Fibroblast of lung (primary cell): Measurements from ENCODE around the gene MAP3K3. TPM values are rescaled to one million over a fixed set of nuclear protein-coding genes. Genes with fewer than 3 reads are reported as not detected.

Experiments
- DNase-seq, 2 donors: peaks; one replicate each; pipeline versions ENCODE4 v3.0.0 to v3.0.0-alpha.2; 2010; ENCODE audit warnings: low read depth in 2 of 2
- H2AFZ ChIP-seq: 2 replicates; pipeline ENCODE4 v1.5.1; 2012; ENCODE audit warnings: low read length, control low read depth, inconsistent platforms
- H3K27ac ChIP-seq: 2 replicates; pipeline ENCODE4 v1.5.1; 2011; ENCODE audit warnings: low read length, control low read depth; ENCODE audit not compliant: insufficient read depth
- H3K27me3 ChIP-seq: 2 replicates; pipeline ENCODE4 v1.5.1; 2011; ENCODE audit warnings: mild to moderate bottlenecking, low read length; ENCODE audit not compliant: control insufficient read depth, insufficient read depth
- H3K36me3 ChIP-seq: 2 replicates; pipeline ENCODE4 v1.5.1; 2011; ENCODE audit warnings: low read length; ENCODE audit not compliant: control insufficient read depth, insufficient read depth
- H3K4me1 ChIP-seq: 2 replicates; pipeline ENCODE4 v1.5.1; 2011; ENCODE audit warnings: low read length; ENCODE audit not compliant: control insufficient read depth, insufficient read depth; ENCODE audit errors: extremely low read depth
- H3K4me2 ChIP-seq: 2 replicates; pipeline ENCODE4 v1.5.1; 2011; ENCODE audit warnings: low read length, control low read depth; ENCODE audit not compliant: insufficient read depth; ENCODE audit errors: extremely low read depth
- H3K4me3 ChIP-seq, 4 experiments: fragments of 200-600 bp in 1 of 4; sonication (generic) in 1 of 4; replicated peaks in 1 of 4; 2 replicates each; pipeline ENCODE4 v1.5.1; 2011 to 2016; ENCODE audit warnings: low read length in 4 of 4, low read depth in 3 of 4, mild to moderate bottlenecking in 3 of 4, control low read depth in 2 of 4, inconsistent platforms in 1 of 4, mixed read lengths in 1 of 4; ENCODE audit not compliant: insufficient read depth in 1 of 4; ENCODE audit errors: control extremely low read depth in 1 of 4
- H3K79me2 ChIP-seq: 2 replicates; pipeline ENCODE4 v1.5.1; 2012; ENCODE audit warnings: mild to moderate bottlenecking, low read length, inconsistent platforms; ENCODE audit not compliant: control insufficient read depth, insufficient read depth
- H3K9ac ChIP-seq: 2 replicates; pipeline ENCODE4 v1.5.1; 2011; ENCODE audit warnings: mild to moderate bottlenecking, low read length, control low read depth; ENCODE audit not compliant: insufficient read depth
- H3K9me3 ChIP-seq: 2 replicates; pipeline ENCODE4 v1.5.1; 2012; ENCODE audit warnings: low read depth, low read length; ENCODE audit not compliant: control insufficient read depth, insufficient read depth
- H4K20me1 ChIP-seq: 2 replicates; pipeline ENCODE4 v1.5.1; 2011; ENCODE audit warnings: low read length; ENCODE audit not compliant: control insufficient read depth, insufficient read depth; ENCODE audit errors: extremely low read depth
- CTCF ChIP-seq, 2 donors: IDR thresholded peaks in 1 of 2; conservative IDR thresholded peaks in 1 of 2; 1 replicate in 1 of 2; 2 replicates in 1 of 2; pipeline ENCODE4 v1.5.1; 2011 to 2012; ENCODE audit warnings: low read length in 2 of 2, control low read depth in 1 of 2, inconsistent platforms in 1 of 2, low read depth in 1 of 2, mild to moderate bottlenecking in 1 of 2
- EZH2 ChIP-seq: IDR thresholded peaks from 2 replicates; pipeline ENCODE4 v1.5.1; 2012; ENCODE audit warnings: low read length, control low read depth, mild to moderate bottlenecking; ENCODE audit errors: missing control alignments
- polyA plus RNA-seq, 2 donors: library from polyadenylated mRNA; depleted of rRNA in 1 of 2; stranded (reverse) in 1 of 2; unstranded in 1 of 2; fragments of >200 nt; gene quantifications; 2 replicates each; pipeline ENCODE4 v1.2.1, GENCODE V29; 2011 to 2012; ENCODE audit warnings: missing spikeins in 1 of 2
- total RNA-seq: library from RNA; depleted of rRNA; stranded (reverse); fragments of >200 nt; gene quantifications from 2 replicates; pipeline ENCODE4 v1.2.1, GENCODE V29; 2014

The MAP3K3 gene
- total and polyA plus RNA-seq, 2 donors (not counting 1 experiment from before 2014, with no cell fraction given) = 13.8 to 32.0 TPM

GRCh38 chr17:63694229-63694949, 72.2 kb downstream of the MAP3K3 start:
- Histone ChIP-seq H2AFZ (no peak overlapping the region), H3K9ac (no peak overlapping the region), H3K79me2 (no peaks in the 10 kb centered on the region), H3K4me1 (no peaks in the 10 kb centered on the region), H3K9me3 (no peaks in the 10 kb centered on the region), H3K27me3 (no peaks in the 10 kb centered on the region), H3K36me3 (peaks cover 12% of the 10 kb centered on the region), H4K20me1 (no peaks in the 10 kb centered on the region), H3K4me3 (no peak overlapping the region), H3K4me2 (no peak overlapping the region), H3K27ac (no peak overlapping the region)
- DNase-seq = no peak
- TF ChIP-seq EZH2 = no peak
- no peak for TF ChIP-seq CTCF (conservative IDR thresholded peaks at IDR 0.05 in 1 of 2, IDR thresholded peaks at IDR 0.05 in 1 of 2; ENCODE audit: low read depth in 1 of 2, low read length in 2 of 2)

- Histone ChIP-seq H4K20me1 (no peaks in the 10 kb centered on the region), H3K9ac (no peak overlapping the region), H3K4me1 (no peaks in the 10 kb centered on the region), H2AFZ (no peak overlapping the region), H3K9me3 (no peaks in the 10 kb centered on the region), H3K4me3 (no peak overlapping the region), H3K27ac (no peak overlapping the region), H3K4me2 (no peak overlapping the region), H3K27me3 (no peaks in the 10 kb centered on the region), H3K36me3 (peaks cover 10% of the 10 kb centered on the region), H3K79me2 (no peaks in the 10 kb centered on the region)
- TF ChIP-seq CTCF (conservative IDR thresholded peaks at IDR 0.05 in 1 of 2, IDR thresholded peaks at IDR 0.05 in 1 of 2; ENCODE audit: low read depth in 1 of 2, low read length in 2 of 2) = no peak
- no peak for TF ChIP-seq EZH2
- DNase-seq = no peak
Measured at GRCh38 chr17:63694950-63695773, 72.9 kb downstream of the MAP3K3 start.

- no peak overlapping the region for H3K4me3 ChIP-seq
- H2AFZ ChIP-seq = no peak overlapping the region
- TF ChIP-seq EZH2 (no peak), CTCF (conservative IDR thresholded peaks at IDR 0.05 in 1 of 2, IDR thresholded peaks at IDR 0.05 in 1 of 2; ENCODE audit: low read depth in 1 of 2, low read length in 2 of 2) (no peak)
- H3K9ac ChIP-seq = no peak overlapping the region
- H3K4me1 ChIP-seq = no peaks in the 10 kb centered on the region
- H4K20me1 ChIP-seq = no peaks in the 10 kb centered on the region
- peaks cover 6% of the 10 kb centered on the region for H3K36me3 ChIP-seq
- no peaks in the 10 kb centered on the region for H3K79me2 ChIP-seq
- H3K4me2 ChIP-seq = no peak overlapping the region
- no peaks in the 10 kb centered on the region for H3K9me3 ChIP-seq
- no peaks in the 10 kb centered on the region for H3K27me3 ChIP-seq
- no peak overlapping the region for H3K27ac ChIP-seq
- no peak for DNase-seq
Measured at GRCh38 chr17:63695889-63696288, 73.7 kb downstream of the MAP3K3 start.
